ENCODE data around the gene BABAM2.

Gene BABAM2

GRCh38 chr2:28344756-28345373 lies 454.3 kb downstream of the BABAM2 start:
- no peak for DNase-seq (ENCODE audit: low read depth)

- DNase-seq (ENCODE audit: low read depth), result no peak
Observed at GRCh38 chr2:28345619-28346018, 455.1 kb downstream of the BABAM2 start.

- no peak for DNase-seq (ENCODE audit: low read depth)
Observed at GRCh38 chr2:28346587-28346986, 456.1 kb downstream of the BABAM2 start.

GRCh38 chr2:28347193-28347592 lies 456.7 kb downstream of the BABAM2 start:
- no peak for DNase-seq (ENCODE audit: low read depth)

GRCh38 chr2:28347596-28347995 lies 457.1 kb downstream of the BABAM2 start:
- DNase-seq (ENCODE audit: low read depth), result no peak

- no peak for DNase-seq (ENCODE audit: low read depth)
Observed at GRCh38 chr2:28348149-28348567, 457.6 kb downstream of the BABAM2 start.

GRCh38 chr2:28348921-28349320 lies 458.4 kb downstream of the BABAM2 start:
- no peak for DNase-seq (ENCODE audit: low read depth)

GRCh38 chr2:28349546-28350165 lies 459.1 kb downstream of the BABAM2 start:
- no peak for DNase-seq (ENCODE audit: low read depth)

GRCh38 chr2:28350196-28350595 lies 459.7 kb downstream of the BABAM2 start:
- no peak for DNase-seq (ENCODE audit: low read depth)

- DNase-seq (ENCODE audit: low read depth), result no peak
Observed at GRCh38 chr2:28350791-28351285, 460.3 kb downstream of the BABAM2 start.

- DNase-seq (ENCODE audit: low read depth), result no peak
Observed at GRCh38 chr2:28351621-28352020, 461.1 kb downstream of the BABAM2 start.

- no peak for DNase-seq (ENCODE audit: low read depth)
Observed at GRCh38 chr2:28352104-28352503, 461.6 kb downstream of the BABAM2 start.

GRCh38 chr2:28352610-28353195 lies 462.2 kb downstream of the BABAM2 start:
- no peak for DNase-seq (ENCODE audit: low read depth)

- no peak for DNase-seq (ENCODE audit: low read depth)
Observed at GRCh38 chr2:28354920-28355520, 464.5 kb downstream of the BABAM2 start.

- DNase-seq (ENCODE audit: low read depth), result no peak
Observed at GRCh38 chr2:28355521-28356094, 465.1 kb downstream of the BABAM2 start.

GRCh38 chr2:28356095-28356911 lies 465.8 kb downstream of the BABAM2 start:
- DNase-seq (ENCODE audit: low read depth), result no peak

- DNase-seq (ENCODE audit: low read depth), result no peak
Observed at GRCh38 chr2:28357055-28357454, 466.5 kb downstream of the BABAM2 start.

GRCh38 chr2:28357948-28358667 lies 467.6 kb downstream of the BABAM2 start:
- no peak for DNase-seq (ENCODE audit: low read depth)

- DNase-seq (ENCODE audit: low read depth), result no peak
Observed at GRCh38 chr2:28358668-28359201, 468.2 kb downstream of the BABAM2 start.

GRCh38 chr2:28359222-28360057 lies 468.9 kb downstream of the BABAM2 start:
- DNase-seq (ENCODE audit: low read depth), result peak; percentile 61
